Embryonic facial prominence (tissue), 1 donor: Measurements from ENCODE around the gene ECHDC1.
A peak's percentile ranks its signal among the peaks of the same experiment; 100 is the strongest.
"Not testable (repeated sequence)": the region's sequence is repeated elsewhere in the genome, so short reads cannot be mapped to it uniquely, and the experiment has no call there.

Experiments used
- DNase-seq: peaks from one replicate; pipeline ENCODE4 v3.0.0-alpha.2; 2016; ENCODE audit errors: extremely low spot score

ECHDC1 gene

GRCh38 chr6:127342946-127343808 is at the start of gene ECHDC1:
ECHDC1 (minus strand) TSS chr6:127343609; CDS start chr6:127331028, 12,581 bp downstream.
- peak; percentile 45 for DNase-seq

- DNase-seq, result no peak
These were observed 48.9 kb upstream of the ECHDC1 start for GRCh38 chr6:127392301-127392700.

- no peak for DNase-seq
These were observed 47.9 kb upstream of the ECHDC1 start for GRCh38 chr6:127391094-127391953.

- no peak for DNase-seq
These were observed 46.3 kb upstream of the ECHDC1 start for GRCh38 chr6:127389706-127390105.

GRCh38 chr6:127385668-127386430 is 42.4 kb upstream of the ECHDC1 start:
- DNase-seq, result no peak

GRCh38 chr6:127384848-127385247 is 41.4 kb upstream of the ECHDC1 start:
- DNase-seq, result not testable (repeated sequence)

- DNase-seq, result no peak
These were observed 40.6 kb upstream of the ECHDC1 start for GRCh38 chr6:127383988-127384387.

- DNase-seq, result no peak
These were observed 39.0 kb upstream of the ECHDC1 start for GRCh38 chr6:127382413-127382812.

- DNase-seq, result no peak
These were observed 38.0 kb upstream of the ECHDC1 start for GRCh38 chr6:127381384-127381783.

GRCh38 chr6:127376685-127377084 is 33.3 kb upstream of the ECHDC1 start:
- DNase-seq, result no peak

- no peak for DNase-seq
These were observed 23.6 kb upstream of the ECHDC1 start for GRCh38 chr6:127367023-127367375.

GRCh38 chr6:127366282-127367022 is 23.0 kb upstream of the ECHDC1 start:
- DNase-seq, result no peak

- DNase-seq, result no peak
These were observed 22.5 kb upstream of the ECHDC1 start for GRCh38 chr6:127365874-127366273.

GRCh38 chr6:127352524-127352923 is 9.1 kb upstream of the ECHDC1 start:
- no peak for DNase-seq

GRCh38 chr6:127349980-127350379 is 6.6 kb upstream of the ECHDC1 start:
- no peak for DNase-seq

GRCh38 chr6:127348028-127348661 is 4.7 kb upstream of the ECHDC1 start:
- no peak for DNase-seq

GRCh38 chr6:127347178-127347577 is 3.8 kb upstream of the ECHDC1 start:
- no peak for DNase-seq

GRCh38 chr6:127345521-127345920 is 2.1 kb upstream of the ECHDC1 start:
- no peak for DNase-seq

- DNase-seq, result no peak
These were observed 625 bp upstream of the ECHDC1 start for GRCh38 chr6:127343809-127344659.
